Lower leg skin (tissue), 4 donors: Measurements from ENCODE around the gene KCNMA1. TPM values are rescaled to one million over a fixed set of nuclear protein-coding genes. Genes with fewer than 3 reads are reported as not detected.

ENCODE experiments used
- DNase-seq, 2 donors: peaks; one replicate each; pipeline ENCODE4 v3.0.0-alpha.2; 2019; ENCODE audit warnings: low spot score in 2 of 2
- H3K4me3 ChIP-seq: fragments of 200-600 bp; sonication (generic); 2 replicates; pipeline ENCODE4 v1.5.1; 2017; ENCODE audit warnings: mild to moderate bottlenecking, low read depth; ENCODE audit not compliant: poor library complexity, severe bottlenecking
- POLR2A ChIP-seq, 2 donors: fragments of 450-650 bp; IDR thresholded peaks; one replicate each; pipeline ENCODE4 v1.6.1; 2016 to 2017; ENCODE audit warnings: antibody characterized with exemption in 2 of 2, mild to moderate bottlenecking in 1 of 2, moderate library complexity in 1 of 2
- WGBS, 2 donors: methylation state at CpG; one replicate each; pipeline ENCODE4 v1.1.5; 2018; 5-methylcytosine and 5-hydroxymethylcytosine counted together
- intact Hi-C: fragments of 100-400 bp; cut with DNase I; formaldehyde crosslinking; loops from one replicate; pipeline ENCODE4 v1.15.0; 2023; ENCODE audit warnings: low total_unique reads
- total RNA-seq, 4 donors: library from RNA; depleted of rRNA; stranded (reverse); fragments of >200 nt; gene quantifications; one replicate each; pipeline ENCODE4 v1.1.0, GENCODE V29; 2016
- TF ChIP-seq, protein P1 (sequence below), 3 donors: fragments of 450-650 bp; IDR thresholded peaks; one replicate each; pipeline ENCODE4 v1.5.1; 2016; ENCODE audit warnings: antibody characterized with exemption in 3 of 3, mild to moderate bottlenecking in 3 of 3, moderate library complexity in 2 of 3

The KCNMA1 gene
- total RNA-seq, 4 donors from 2014 or later = 4.1 to 9.9 (median 6.5) TPM

DNA sequence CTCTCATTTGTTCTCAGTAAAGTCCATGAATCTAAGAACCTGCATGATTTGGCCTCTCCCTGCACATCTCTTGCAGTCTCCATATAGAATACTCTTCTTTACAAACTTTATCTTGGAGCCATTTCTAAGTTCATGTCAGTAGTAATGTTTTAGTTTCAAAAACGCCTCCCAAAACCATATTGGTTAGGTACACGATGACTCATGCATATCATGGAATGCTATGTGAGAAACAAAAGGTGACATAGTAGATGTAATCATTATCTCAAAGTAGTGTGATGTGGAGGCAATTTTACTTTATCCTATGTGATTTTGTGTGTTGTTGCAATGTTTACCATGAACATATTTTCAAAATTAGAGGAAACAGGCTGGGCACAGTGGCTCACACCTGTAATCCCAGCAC is 520.7 kb downstream of the KCNMA1 start:
- DNase-seq = no peak
- 67 to 82% methylated on average over 2 of the region's 2 CpGs for WGBS, 2 donors
- no peak overlapping the region for H3K4me3 ChIP-seq
- intact Hi-C loops = no loop called here
- TF ChIP-seq POLR2A (IDR thresholded peaks at IDR 0.05) = no peak
- TF ChIP-seq, protein P1, sequence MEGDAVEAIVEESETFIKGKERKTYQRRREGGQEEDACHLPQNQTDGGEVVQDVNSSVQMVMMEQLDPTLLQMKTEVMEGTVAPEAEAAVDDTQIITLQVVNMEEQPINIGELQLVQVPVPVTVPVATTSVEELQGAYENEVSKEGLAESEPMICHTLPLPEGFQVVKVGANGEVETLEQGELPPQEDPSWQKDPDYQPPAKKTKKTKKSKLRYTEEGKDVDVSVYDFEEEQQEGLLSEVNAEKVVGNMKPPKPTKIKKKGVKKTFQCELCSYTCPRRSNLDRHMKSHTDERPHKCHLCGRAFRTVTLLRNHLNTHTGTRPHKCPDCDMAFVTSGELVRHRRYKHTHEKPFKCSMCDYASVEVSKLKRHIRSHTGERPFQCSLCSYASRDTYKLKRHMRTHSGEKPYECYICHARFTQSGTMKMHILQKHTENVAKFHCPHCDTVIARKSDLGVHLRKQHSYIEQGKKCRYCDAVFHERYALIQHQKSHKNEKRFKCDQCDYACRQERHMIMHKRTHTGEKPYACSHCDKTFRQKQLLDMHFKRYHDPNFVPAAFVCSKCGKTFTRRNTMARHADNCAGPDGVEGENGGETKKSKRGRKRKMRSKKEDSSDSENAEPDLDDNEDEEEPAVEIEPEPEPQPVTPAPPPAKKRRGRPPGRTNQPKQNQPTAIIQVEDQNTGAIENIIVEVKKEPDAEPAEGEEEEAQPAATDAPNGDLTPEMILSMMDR (IDR thresholded peaks at IDR 0.05) = no peak

- intact Hi-C loops = no loop called here
- H3K4me3 ChIP-seq = no peak overlapping the region
- no peak for TF ChIP-seq POLR2A (IDR thresholded peaks at IDR 0.05)
- TF ChIP-seq, protein P1 (IDR thresholded peaks at IDR 0.05) = no peak
- DNase-seq = no peak
- 80% methylated on average over 4 of the region's 4 CpGs for WGBS, 2 donors
Measured at GRCh38 chr10:77114181-77114821, 523.3 kb downstream of the KCNMA1 start.

GRCh38 chr10:77111611-77112550 is 525.7 kb downstream of the KCNMA1 start:
- no peak for DNase-seq
- no peak overlapping the region for H3K4me3 ChIP-seq
- 51 to 56% methylated on average over 12 of the region's 12 CpGs for WGBS, 2 donors
- TF ChIP-seq POLR2A (IDR thresholded peaks at IDR 0.05) = no peak
- TF ChIP-seq, protein P1 (IDR thresholded peaks at IDR 0.05) = peak in 1 of 3 donors; percentile 69
- intact Hi-C loops = no loop called here

DNA sequence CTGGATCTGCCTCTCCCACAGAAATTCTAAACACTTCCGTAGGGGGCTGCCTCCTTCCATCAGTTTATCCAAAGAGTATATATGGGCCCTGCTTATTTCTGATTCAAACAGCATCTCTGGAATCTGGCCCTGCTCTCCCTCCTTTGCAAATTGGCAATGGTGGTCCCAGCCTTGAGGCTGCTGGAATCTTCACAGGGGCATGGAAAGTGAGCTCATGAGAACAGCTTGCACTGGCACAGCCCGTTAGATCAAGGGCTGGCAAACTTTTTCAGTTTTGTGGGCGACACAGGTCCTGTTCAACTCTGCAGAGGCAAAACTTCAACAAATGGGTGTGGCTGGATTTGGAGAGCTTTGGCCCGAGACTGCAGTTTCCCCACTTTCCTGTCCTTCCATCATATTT is 526.9 kb downstream of the KCNMA1 start:
- no peak for DNase-seq
- 43 to 54% methylated on average over 4 of the region's 4 CpGs for WGBS, 2 donors
- intact Hi-C loops = no loop called here
- TF ChIP-seq, protein P1 (IDR thresholded peaks at IDR 0.05) = no peak
- no peak overlapping the region for H3K4me3 ChIP-seq

- H3K4me3 ChIP-seq = no peak overlapping the region
- intact Hi-C loops = no loop called here
- WGBS, 2 donors = 90 to 93% methylated on average over 9 of the region's 9 CpGs
- TF ChIP-seq, protein P1 (IDR thresholded peaks at IDR 0.05) = no peak
- TF ChIP-seq POLR2A (IDR thresholded peaks at IDR 0.05) = no peak
- DNase-seq = no peak
Measured at GRCh38 chr10:77109351-77109994, 528.1 kb downstream of the KCNMA1 start.
